Osteocyte (in vitro differentiated cells): ENCODE results near the gene NEK5. TPM values are rescaled to one million over a fixed set of nuclear protein-coding genes. Genes with fewer than 3 reads are reported as not detected.
"Not testable (repeated sequence)": the region's sequence is repeated elsewhere in the genome, so short reads cannot be mapped to it uniquely, and the experiment has no call there.

Experiments used
- DNase-seq: peaks from one replicate; pipeline ENCODE4 v3.0.0; 2021; ENCODE audit warnings: mixed read lengths; ENCODE audit not compliant: unreplicated experiment; ENCODE audit errors: extremely low spot score
- H3K27ac Mint-ChIP-seq: one replicate; pipeline ENCODE4 v1.8.0; 2021; ENCODE audit warnings: mild to moderate bottlenecking, mixed read lengths; ENCODE audit not compliant: unreplicated experiment
- H3K27me3 Mint-ChIP-seq: one replicate; pipeline ENCODE4 v1.8.0; 2021; ENCODE audit warnings: mixed read lengths; ENCODE audit not compliant: unreplicated experiment
- H3K36me3 Mint-ChIP-seq: one replicate; pipeline ENCODE4 v1.8.0; 2021; ENCODE audit warnings: mixed read lengths; ENCODE audit not compliant: unreplicated experiment
- H3K4me1 Mint-ChIP-seq: one replicate; pipeline ENCODE4 v1.8.0; 2021; ENCODE audit warnings: mixed read lengths; ENCODE audit not compliant: unreplicated experiment
- H3K4me3 Mint-ChIP-seq: one replicate; pipeline ENCODE4 v1.8.0; 2021; ENCODE audit warnings: mild to moderate bottlenecking, moderate library complexity, mixed read lengths; ENCODE audit not compliant: unreplicated experiment
- H3K9me3 Mint-ChIP-seq: one replicate; pipeline ENCODE4 v1.8.0; 2021; ENCODE audit warnings: mixed read lengths; ENCODE audit not compliant: unreplicated experiment
- CTCF ChIP-seq: fragments of 200-600 bp; sonication (generic); IDR thresholded peaks from 2 replicates; pipeline ENCODE4 v1.5.0; 2021; ENCODE audit warnings: antibody characterized with exemption, mild to moderate bottlenecking, moderate library complexity
- long read RNA-seq: library from polyadenylated mRNA; unstranded; transcript quantifications from one replicate; pipeline ENCODE4 v2.0.0, GENCODE V29; 2021
- total RNA-seq: library from RNA; stranded (reverse); gene quantifications from 2 replicates; pipeline ENCODE4 v1.2.1, GENCODE V29; 2021

The NEK5 gene
- total RNA-seq = 0.40 TPM in 1 of 2 replicates, not detected in the other
- long read RNA-seq, partial matches to known transcripts = 0 of 2 reads
- long read RNA-seq, other reads (novel, unspliced or antisense) = 2 of 2 reads

- peaks cover 30% of the 10 kb centered on the region for H3K36me3 Mint-ChIP-seq
- DNase-seq = peak; percentile 89
- H3K9me3 Mint-ChIP-seq = no peaks in the 10 kb centered on the region
- peak within 1 kb of the TSS; percentile 43 for H3K27ac Mint-ChIP-seq
- peak within 1 kb of the TSS; percentile 76 for H3K4me3 Mint-ChIP-seq
- TF ChIP-seq CTCF = peak; percentile 86
- peaks cover 9% of the 10 kb centered on the region for H3K4me1 Mint-ChIP-seq
- peaks cover 10% of the 10 kb centered on the region for H3K27me3 Mint-ChIP-seq
These were observed at the start of gene NEK5 for GRCh38 chr13:52128714-52129700. Gene NEK5 (minus strand): TSS chr13:52129073. CDS start chr13:52127482, 1,591 bp downstream.

GRCh38 chr13:52177276-52177675, 48.4 kb upstream of the NEK5 start:
- Mint-ChIP-seq H3K27ac (no peak overlapping the region), H3K4me3 (no peak overlapping the region)
- no peak for DNase-seq

GRCh38 chr13:52173970-52174369, 45.1 kb upstream of the NEK5 start:
- not testable (repeated sequence) for H3K4me1 Mint-ChIP-seq, H3K9me3 Mint-ChIP-seq, DNase-seq, H3K27me3 Mint-ChIP-seq, H3K27ac Mint-ChIP-seq, H3K4me3 Mint-ChIP-seq
- peaks cover 22% of the 10 kb centered on the region for H3K36me3 Mint-ChIP-seq

More at GRCh38 chr13:52177276-52177675, 48.4 kb upstream of the NEK5 start:
- Mint-ChIP-seq H3K36me3 (peaks cover 28% of the 10 kb centered on the region), H3K27me3 (no peaks in the 10 kb centered on the region), H3K4me1 (no peaks in the 10 kb centered on the region), H3K9me3 (no peaks in the 10 kb centered on the region)
- no peak for TF ChIP-seq CTCF

GRCh38 chr13:52173373-52173772, 44.5 kb upstream of the NEK5 start:
- Mint-ChIP-seq H3K9me3 (no peaks in the 10 kb centered on the region), H3K27me3 (no peaks in the 10 kb centered on the region), H3K27ac (no peak overlapping the region), H3K4me3 (no peak overlapping the region), H3K4me1 (no peaks in the 10 kb centered on the region), H3K36me3 (peaks cover 21% of the 10 kb centered on the region)
- no peak for DNase-seq
- TF ChIP-seq CTCF = no peak

- DNase-seq, H3K9me3 Mint-ChIP-seq, H3K4me3 Mint-ChIP-seq, H3K27ac Mint-ChIP-seq, H3K4me1 Mint-ChIP-seq, H3K27me3 Mint-ChIP-seq: not testable (repeated sequence)
- peaks cover 20% of the 10 kb centered on the region for H3K36me3 Mint-ChIP-seq
These were observed 42.8 kb upstream of the NEK5 start for GRCh38 chr13:52171686-52172085.

GRCh38 chr13:52170828-52171391, 42.0 kb upstream of the NEK5 start:
- not testable (repeated sequence) for H3K4me3 Mint-ChIP-seq, H3K27me3 Mint-ChIP-seq, H3K27ac Mint-ChIP-seq, DNase-seq, H3K9me3 Mint-ChIP-seq, H3K4me1 Mint-ChIP-seq
- H3K36me3 Mint-ChIP-seq = peaks cover 22% of the 10 kb centered on the region
